HG02588 (cell line): ENCODE data around the gene PRIMA1.

Source experiments
- ATAC-seq: cut with Tn5 transposase; IDR thresholded peaks from one replicate; pipeline ENCODE4 v1.9.1; 2021; ENCODE audit warnings: mild to moderate bottlenecking, moderate library complexity; ENCODE audit not compliant: unreplicated experiment

Gene PRIMA1

DNA sequence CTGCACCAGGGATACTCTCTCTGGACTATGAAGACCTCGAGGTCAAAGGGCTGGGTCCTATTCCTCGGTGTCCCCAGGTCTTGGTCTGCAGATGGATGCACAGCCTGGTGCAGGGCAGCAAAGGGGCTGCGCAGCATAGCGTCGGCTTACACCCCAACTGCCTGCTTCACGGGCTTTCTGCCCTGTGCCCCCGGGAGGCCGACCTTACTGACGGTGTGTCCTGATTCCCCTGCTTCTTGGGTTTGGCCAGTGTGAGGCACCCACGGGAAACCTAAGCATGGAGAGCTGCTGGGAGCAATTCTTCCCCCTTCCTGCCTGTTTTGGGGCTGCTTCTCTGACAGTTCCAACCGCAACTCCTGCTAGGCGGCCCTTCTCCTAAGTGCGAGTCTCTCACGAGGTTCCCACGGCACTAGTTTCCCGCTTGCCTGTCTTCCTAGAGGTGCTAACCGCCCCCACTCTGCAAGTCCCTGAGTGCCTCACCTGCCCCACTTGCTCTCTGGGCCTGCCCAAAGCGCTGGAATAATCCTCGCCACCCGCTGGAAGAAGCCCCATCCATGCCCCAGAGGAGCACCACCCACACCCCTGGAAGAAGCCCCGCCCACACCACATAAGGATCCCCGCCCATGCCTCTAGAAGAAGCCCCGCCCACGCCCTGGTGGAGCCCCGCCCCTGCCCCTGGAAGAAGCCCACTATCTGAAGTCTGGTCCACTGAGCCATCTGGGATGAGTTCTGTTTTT, 54.0 kb downstream of the PRIMA1 start:
- no peak for ATAC-seq

DNA sequence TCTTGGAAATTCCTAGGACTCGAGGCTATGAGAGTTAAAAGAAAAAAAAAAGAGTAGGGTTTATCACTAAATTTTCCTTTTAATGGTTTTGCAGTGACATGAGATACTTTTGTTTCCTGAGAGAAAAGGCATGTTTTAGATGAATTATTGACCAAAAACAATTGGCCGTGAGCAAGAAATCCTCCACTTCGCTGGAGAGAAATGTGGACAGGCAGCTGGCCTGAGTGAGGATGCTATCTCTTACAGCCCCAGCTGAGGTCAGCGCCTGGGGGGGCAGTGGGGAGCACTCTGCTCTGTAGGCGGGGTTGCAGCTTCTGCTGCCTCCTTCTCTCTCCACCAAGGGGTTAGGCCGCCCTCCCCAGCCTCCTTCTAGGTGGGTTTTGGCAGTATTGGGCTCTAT, 54.7 kb downstream of the PRIMA1 start:
- no peak for ATAC-seq

DNA sequence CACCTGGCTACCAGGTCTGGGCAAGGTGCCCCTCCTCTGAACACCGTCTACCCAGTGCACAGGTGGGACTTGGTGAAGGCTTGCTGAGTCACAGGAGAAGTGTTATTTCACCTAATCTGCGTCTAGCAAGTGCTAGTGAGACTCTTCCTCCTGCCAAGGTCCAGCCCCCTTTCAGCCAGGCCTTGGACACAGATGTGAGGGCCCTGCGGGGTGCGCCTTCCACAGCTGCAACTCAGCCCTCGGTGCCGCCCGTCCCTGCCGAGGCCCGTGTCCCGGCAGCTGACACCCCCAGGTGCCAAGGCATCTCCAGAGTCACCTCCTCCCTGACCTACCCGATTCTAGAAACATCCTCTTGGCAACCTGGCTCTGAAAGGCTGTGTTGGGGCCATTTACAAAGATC, 55.1 kb downstream of the PRIMA1 start:
- ATAC-seq, result no peak

DNA sequence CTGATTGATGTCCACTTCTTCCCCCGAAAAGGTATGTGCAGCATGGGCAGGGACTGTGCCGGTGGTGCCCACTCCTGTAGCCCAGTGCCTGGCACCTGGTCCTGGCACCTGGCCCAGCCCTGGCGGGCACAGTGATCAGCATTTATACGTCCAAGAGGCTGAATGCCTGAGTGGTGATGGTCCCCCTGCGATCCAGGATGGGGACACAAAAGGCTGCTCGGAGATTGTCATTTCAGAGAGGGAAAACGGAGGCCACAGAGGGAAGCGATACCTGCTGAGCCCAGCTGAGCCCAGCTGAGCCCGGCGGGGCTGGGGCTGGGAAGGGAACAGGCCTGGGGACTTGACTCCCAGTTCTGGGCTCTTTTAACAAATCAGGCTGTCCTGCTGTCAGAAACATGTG, 55.8 kb downstream of the PRIMA1 start:
- no peak for ATAC-seq

DNA sequence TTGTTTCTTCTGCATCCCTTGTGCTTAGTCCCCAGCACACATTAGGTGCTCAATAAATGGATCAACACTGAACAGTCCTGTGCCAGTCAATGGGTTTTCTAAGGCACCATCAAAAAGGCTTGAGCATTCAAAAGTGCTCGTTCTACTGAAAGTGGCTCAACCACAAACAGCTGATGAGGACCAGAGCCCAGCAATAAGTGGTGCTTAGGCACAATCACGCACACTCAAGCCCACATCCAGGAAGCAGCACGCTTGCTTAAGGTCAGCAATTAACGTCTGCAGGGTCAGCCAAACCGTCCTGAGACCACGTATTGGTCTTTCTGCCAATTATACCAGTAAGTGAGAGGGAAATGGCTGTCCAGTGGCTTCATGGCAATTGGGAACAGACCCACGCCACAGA, 56.5 kb downstream of the PRIMA1 start:
- ATAC-seq, result no peak

DNA sequence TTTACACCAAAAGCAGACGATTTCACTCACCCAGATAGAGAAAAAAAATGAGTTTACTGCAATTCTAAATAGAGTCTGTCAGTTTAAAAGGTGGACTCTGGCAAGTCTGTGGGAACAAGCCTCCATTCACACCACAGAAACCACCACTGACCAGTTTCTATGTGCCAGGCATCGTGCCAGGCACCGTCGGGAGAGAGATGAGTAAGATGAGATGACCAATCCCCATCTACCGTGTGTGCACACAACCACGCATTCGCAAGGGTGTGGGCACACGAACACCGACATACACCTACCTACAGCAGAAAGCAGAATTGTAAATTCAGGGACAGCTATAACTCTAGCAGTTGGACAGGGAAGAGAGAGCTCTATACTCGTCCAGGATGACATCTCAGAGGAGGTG, 58.3 kb downstream of the PRIMA1 start:
- ATAC-seq, result no peak

DNA sequence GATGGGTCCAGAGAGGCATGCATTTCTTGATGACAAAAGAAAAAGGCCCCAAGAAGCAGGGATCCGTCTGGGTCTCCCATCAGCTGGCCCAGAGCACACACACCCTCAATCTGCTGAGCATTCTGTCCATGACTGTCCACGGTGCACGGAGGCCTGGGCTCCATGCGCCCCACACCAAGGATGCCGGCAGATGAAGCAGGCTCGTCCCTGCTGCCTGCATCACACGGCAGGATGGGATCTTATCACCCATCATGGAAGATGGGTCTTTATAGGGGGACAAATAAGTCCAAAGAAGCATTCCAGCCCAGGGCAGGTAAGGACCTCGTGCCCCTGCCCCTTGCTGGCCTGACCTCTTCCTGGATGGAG, 59.7 kb downstream of the PRIMA1 start:
- no peak for ATAC-seq

DNA sequence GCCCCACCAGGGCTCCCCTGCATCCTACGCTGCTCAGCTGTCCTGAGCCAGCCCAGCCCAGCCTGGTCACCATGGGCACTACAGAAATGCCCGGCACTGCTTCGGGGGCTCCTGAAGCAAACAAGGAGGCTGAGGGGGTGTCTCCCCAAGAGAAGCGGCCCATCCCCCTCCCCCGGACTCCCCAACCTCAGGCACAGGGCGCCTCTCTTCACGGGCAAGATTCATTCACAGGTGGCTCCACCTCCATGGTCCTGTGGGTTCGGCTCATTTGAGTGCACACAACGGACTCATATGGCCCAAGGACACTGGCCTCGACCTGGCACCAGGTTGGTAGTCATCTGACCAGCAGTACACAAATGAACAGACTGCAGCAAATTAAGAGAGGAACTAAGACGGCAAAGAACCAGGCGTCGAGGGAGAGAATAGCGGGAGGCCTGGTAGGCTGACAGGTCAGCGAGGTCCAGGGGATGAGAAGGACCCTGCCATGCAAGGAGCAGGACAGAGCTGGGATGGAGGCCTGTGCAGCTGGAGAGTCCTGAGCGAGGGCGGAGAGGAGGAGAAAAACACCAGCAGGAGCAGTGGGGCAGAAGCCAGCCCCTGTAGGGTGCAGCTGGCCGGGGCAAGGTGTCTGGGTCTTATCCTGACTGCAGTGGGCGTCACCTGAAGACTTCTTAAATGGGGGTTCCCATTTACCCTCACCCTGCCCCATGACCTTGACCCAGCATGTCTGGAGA, 60.2 kb downstream of the PRIMA1 start:
- no peak for ATAC-seq

DNA sequence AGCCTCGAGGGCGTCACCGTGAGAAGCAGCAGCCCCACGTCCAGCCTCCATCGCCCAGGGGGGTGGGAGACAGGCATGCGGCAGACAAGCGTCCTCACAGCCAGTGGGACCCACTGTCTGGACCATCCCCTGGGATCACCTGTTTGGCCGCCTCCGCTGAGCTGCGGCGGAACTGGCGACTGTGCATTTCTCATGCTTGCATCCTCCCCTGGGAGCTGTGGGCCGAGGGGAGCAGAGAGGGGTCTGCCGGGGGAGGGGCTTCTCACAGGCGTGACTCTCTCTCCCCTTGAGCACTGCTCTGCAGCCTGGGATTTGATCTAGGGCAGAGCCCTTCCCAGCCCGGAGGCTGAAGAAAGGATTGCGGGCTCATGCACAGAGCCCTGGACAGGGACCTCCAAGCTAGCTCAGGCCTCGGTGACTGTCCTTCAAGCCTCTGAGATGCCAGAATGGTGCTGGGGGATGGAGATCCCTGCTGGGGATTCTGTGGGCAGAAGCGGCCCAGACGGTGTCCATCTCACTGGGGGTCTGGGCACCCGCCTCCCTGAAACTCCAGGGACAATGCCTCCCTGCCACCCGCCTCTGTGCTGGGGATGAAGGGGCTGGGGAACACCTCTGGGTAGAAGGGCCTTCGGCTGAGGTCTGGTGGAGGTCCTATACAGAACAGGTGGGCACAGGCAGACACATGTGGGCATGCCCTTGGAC, 61.1 kb downstream of the PRIMA1 start:
- no peak for ATAC-seq

DNA sequence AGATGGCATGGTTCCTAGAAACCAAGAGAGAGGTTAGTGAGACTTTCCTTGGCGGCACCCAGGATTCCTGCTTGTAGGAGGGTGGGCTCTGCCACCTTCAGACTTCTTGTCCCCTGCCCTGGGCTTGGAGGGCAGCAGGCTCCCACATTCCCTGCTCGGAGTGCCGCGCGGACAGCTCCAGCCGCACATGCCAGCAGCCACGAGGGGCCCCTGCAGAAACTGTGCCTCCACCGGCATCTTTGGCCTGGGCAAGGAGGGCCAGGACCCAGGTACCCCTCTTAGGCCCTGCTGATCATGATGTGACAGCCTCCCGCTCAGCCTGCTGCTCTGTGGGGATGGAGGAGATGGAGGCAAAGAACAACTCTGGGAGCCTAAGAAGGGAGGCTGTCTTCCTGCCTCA, 62.3 kb downstream of the PRIMA1 start:
- ATAC-seq, result no peak

DNA sequence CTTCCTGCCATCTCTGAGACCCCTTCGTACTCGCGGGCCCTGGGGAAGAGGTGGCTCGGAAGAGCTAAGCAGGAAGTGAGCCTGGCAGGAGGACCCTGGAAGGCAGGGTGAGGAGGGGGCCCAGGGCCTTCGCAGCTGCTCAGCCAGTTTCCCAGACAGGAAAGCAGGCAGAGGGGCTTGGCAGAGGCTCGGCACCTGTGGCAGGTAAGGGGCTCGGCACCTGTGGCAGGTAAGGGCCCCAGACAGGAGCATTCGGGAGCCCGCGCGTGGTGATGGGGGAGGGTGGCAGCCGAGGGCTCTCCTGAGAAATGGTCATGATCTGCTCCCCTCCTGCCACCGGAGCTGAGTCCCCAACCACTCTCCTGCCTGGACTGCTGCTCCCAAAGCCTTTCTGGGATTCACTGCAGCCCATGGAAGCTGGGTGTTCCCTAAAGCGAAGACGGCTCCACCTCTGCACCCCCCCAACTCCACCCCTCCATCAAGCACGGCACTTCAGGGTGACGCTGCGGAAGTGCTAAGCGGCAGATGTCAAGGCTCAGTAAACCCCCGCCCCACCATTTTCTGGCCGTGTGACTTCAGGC, 63.2 kb downstream of the PRIMA1 start:
- ATAC-seq, result no peak

DNA sequence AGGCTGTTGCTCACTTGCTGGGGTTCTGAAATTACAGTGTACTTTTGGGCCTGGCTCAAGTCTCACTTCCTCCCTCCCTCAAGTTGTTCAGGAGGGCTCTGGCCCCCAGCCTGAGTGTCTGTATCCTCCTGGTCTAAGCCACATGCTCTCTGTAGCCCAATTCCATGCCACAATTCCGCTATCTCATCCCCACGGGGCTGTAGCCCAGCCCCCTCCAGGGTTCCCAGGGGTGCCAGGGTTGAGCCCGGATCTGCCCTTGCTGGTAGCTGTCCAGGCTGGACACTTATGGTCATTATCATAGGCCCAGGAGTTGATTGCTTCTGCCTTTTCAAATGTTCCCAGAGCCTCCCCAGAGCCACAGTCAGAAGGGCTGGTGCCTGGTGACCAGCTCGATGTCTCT, 65.3 kb downstream of the PRIMA1 start:
- no peak for ATAC-seq

DNA sequence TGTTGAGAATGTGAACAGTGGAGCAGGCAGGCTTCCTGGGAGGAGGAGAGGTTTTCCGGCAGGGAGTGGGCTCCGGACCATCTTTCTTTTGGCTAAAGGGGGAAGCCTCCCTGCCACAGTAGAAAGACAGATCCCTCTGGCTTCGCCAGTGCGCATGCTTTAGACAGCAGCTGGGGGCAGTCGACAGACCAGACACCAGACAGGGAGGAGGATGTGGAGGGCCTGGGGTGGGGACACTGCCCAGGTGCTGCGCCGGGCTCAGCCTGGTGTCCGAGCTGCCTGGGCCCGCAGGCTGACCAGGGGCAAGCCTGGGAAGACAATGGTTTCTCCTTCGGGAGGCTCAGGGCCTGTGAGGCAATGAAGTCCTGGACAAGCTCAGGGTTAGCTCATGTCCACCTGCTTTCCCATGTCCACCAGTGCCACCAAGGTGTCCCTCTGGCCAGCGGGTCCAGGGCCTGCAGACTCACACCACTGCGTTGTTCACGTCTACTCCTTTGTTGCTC, 67.3 kb downstream of the PRIMA1 start:
- no peak for ATAC-seq

DNA sequence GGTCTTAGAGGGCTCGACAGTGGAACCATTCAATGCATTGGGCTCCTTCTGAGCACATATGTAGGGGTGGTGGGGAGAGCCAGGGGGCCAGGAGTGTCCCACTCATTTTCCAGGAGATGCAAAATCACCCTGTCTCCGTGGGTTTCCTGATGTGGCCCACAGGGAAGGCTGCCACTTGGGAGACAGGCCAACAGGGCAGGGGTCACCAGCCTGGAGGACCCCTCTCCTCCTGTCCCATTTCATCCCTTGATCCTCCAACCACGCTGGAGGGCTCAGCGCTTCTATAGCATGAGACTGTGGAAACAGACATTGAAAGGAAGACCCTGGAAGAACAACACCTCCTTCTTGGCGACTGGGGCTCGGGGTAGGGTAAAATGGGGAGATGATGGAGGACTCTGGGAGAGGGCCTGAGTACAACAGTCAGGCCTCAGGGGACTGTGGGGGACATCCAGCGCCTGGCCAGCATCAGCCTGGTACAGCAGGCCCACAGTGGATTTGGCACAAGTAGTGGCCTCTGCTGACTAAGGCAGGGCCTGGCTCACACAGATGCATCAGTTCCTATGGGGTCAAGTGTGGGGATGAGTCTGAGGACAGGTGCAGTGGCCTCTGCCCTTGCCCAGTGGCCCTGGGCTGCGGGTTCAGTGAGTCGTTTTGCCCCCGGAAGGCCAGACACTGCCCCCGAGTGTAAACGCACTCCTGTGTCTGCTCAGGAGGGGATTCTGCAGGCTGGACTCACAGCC, 68.0 kb downstream of the PRIMA1 start:
- ATAC-seq, result no peak

DNA sequence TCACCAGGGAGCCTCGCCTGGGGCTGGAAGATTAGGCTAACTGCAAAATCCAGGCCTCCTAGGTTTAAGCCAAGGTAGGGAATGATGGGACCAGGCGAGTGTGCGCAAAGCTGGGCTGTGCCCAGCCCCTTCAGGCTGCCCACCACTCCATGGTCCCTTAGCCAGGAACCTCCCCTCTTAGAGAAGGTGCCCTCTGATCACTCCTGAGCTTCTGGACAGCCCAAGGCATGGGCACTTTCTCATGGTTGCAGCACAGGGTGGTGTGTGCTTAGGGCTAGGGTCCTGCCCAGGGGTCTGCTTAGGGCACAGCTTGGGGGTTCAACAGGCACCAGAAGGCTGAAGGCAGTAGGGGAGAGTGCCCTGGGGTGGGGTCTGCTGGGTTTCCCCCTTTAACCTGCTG, 69.0 kb downstream of the PRIMA1 start:
- no peak for ATAC-seq

DNA sequence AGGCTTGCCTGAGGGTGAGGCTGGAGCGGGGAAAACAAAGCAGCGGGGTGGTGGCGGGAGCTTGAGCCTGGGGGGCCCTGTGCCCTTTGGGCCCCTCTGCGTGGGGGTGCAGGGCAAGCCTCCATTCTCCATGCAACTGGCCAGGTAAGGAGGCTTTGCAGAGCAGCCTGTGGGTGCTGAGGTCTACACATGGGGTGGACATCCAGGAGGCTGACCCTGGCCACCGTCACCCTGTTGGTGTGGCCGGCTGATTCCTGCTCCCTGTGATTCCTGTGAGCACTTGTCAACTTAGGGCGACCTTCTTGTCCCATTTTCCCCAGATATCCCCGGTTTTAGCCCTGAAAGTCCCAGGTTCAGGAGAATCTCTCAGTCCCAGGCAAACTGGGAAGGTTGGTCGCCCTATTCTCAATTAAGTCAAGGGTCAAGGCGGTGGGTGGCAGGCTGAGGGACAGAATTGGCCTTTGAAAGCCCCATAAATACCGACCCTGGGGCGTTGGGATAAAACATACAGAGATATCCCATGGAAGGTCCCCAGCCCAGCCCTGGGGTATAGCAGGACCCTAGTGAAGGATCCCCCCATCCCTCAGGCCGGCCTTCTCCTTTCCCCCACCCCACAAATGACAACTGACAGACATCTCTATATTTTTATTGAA, 70.5 kb downstream of the PRIMA1 start:
- ATAC-seq, result no peak

DNA sequence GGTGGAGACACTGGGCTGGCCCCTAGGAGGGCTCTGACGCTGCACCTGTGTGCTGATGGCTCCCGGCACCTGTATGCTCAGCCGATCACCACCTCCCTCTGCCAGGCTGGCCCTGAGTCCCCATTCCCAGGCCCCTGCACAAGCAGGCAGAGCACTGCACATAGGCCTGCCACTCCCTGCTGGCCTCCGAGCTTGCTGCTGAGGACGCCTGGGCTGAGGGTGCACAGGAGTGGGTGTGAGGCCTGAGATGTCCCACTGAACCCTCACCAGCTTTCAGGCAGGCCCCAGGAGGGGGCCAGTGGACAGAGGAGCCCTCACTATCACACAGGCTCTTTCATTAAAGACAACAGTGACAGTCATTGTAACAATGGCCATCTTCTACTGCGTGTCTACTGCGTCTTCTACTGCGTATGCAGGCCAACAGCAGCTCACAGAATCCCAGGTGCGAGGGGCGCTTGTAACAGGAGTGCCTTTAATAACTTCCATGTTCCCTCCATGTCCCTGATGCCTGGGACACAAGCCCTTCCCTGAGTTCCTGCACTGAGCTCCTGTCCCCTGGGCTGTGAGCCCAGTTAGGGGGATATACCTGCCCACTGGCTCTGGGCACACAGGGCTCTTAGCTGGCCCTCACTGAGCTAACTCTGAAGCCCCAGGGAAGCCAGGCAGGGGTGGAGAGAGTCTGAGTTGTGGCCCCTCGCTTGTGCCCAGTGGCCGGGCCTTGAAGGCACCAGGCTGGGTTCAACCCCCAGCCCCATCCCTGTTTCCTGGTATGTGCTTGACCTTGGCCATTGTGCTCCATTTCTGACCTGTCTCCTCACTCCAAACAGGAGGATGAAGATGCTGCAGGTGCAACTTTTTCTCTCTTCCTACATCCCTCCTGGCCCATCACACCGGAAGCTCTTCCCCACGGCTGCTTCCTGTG, 71.3 kb downstream of the PRIMA1 start:
- no peak for ATAC-seq

DNA sequence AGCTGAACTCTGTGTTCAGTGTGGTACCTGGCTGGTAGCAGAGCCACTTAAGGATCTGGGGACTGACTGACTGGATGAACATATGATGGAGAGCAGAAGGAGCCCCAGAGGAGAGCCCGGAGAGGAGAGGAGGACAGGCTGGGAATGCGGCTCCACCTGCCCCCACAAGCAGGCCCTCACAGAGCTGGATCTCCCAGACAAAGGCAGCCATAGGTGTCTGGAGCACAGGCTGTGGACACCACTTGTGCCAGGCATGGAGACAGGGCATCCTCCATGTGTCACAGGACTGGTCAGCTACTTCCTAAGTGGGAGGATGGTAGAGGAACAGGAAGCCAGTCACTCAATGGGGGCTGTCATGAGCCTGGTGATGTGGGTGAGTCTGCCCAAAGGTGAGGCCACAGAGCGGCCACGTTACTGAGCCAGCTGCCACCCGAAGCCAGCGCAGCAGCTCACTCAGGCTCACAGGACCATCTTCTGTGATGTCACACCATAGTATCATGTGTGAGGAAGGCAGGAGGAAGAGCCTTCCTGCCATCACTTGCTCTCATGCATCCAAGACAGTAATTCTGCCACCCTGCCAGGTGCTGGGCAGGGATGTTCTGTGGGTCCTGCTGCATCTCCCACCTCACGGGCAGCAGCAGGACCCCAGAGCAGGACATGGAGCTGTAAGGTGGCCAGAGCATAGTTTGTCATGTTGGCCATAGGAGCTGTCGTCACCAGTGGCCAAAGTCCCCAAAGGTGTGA, 72.1 kb downstream of the PRIMA1 start:
- no peak for ATAC-seq
